GM12874 (cell line): ENCODE results near the gene HERC3.

Experiments used
- CTCF ChIP-seq: IDR thresholded peaks from 2 replicates; pipeline ENCODE4 v1.5.1; 2011; ENCODE audit warnings: low read depth, mild to moderate bottlenecking, control low read depth, low read length, moderate library complexity; ENCODE audit not compliant: insufficient read depth

The HERC3 gene

GRCh38 chr4:88750369-88750768 is 158.1 kb downstream of the HERC3 start:
- no peak for TF ChIP-seq CTCF

GRCh38 chr4:88751258-88752075 is 159.2 kb downstream of the HERC3 start:
- no peak for TF ChIP-seq CTCF

GRCh38 chr4:88752076-88752463 is 159.8 kb downstream of the HERC3 start:
- TF ChIP-seq CTCF: no peak

GRCh38 chr4:88752754-88753153 is 160.5 kb downstream of the HERC3 start:
- TF ChIP-seq CTCF: no peak

GRCh38 chr4:88753658-88754571 is 161.6 kb downstream of the HERC3 start:
- no peak for TF ChIP-seq CTCF

GRCh38 chr4:88754796-88755195 is 162.5 kb downstream of the HERC3 start:
- no peak for TF ChIP-seq CTCF

- no peak for TF ChIP-seq CTCF
Observed at GRCh38 chr4:88755454-88755853, 163.2 kb downstream of the HERC3 start.
